ENCODE measurements around the gene RAI2. TPM values are rescaled to one million over a fixed set of nuclear protein-coding genes. Genes with fewer than 3 reads are reported as not detected.

The RAI2 gene
- total RNA-seq, result not detected in 2 replicates

GRCh38 chrX:17860811-17861488, at the start of gene RAI2:
TSS of gene RAI2 (minus strand) at chrX:17861298. CDS start at chrX:17802010, 59,288 bp downstream.

Other genes starting within 250 kb of the RAI2 start
- gene SCML1, start 123.8 kb downstream of the RAI2 start, total RNA-seq, result 1.3 and 2.0 TPM in 2 replicates